Measurements from ENCODE around the gene METTL21A. TPM values are rescaled to one million over a fixed set of nuclear protein-coding genes. Genes with fewer than 3 reads are reported as not detected.

METTL21A gene
- total RNA-seq, 1 donor from 2014 or later: 1.5 TPM

DNA sequence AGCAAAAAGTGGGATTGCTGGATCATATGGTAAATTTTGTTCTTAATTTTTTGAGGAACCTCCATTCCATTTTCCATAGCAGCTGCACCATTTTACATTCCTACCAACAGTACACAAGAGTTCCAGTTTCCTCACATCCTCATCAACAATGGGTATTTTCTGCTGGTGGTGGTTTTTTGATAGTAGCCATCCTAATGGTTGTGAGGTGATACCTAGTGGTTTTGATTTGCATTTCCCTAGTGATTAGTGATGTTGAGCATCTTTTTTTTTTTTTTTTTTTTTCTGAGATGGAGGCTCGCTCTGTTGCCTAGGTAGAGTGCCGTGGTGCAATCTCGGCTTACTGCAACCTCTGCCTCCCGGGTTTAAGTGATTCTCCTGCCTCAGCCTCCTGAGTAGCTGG is 30.5 kb downstream of the METTL21A start:
- TF ChIP-seq, protein P1, sequence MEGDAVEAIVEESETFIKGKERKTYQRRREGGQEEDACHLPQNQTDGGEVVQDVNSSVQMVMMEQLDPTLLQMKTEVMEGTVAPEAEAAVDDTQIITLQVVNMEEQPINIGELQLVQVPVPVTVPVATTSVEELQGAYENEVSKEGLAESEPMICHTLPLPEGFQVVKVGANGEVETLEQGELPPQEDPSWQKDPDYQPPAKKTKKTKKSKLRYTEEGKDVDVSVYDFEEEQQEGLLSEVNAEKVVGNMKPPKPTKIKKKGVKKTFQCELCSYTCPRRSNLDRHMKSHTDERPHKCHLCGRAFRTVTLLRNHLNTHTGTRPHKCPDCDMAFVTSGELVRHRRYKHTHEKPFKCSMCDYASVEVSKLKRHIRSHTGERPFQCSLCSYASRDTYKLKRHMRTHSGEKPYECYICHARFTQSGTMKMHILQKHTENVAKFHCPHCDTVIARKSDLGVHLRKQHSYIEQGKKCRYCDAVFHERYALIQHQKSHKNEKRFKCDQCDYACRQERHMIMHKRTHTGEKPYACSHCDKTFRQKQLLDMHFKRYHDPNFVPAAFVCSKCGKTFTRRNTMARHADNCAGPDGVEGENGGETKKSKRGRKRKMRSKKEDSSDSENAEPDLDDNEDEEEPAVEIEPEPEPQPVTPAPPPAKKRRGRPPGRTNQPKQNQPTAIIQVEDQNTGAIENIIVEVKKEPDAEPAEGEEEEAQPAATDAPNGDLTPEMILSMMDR (IDR thresholded peaks at IDR 0.05): no peak
- DNase-seq (ENCODE audit: low spot score in 2 of 2): no peak
- intact Hi-C loops (cut with DNase I): no loop called here

GRCh38 chr2:207594264-207594663 is 30.9 kb downstream of the METTL21A start:
- Histone ChIP-seq H3K4me3 (no peak overlapping the region), H3K9me3 (peaks cover 0 to 12% of the 10 kb centered on the region in 2 donors), H3K4me1 (no peaks in the 10 kb centered on the region), H3K27ac (no peak overlapping the region), H3K27me3 (no peaks in the 10 kb centered on the region), H3K36me3 (peaks cover 21 to 39% of the 10 kb centered on the region in 2 donors)
- intact Hi-C loops (cut with DNase I): no loop called here
- TF ChIP-seq, protein P1 (IDR thresholded peaks at IDR 0.05): no peak
- DNase-seq (ENCODE audit: low spot score in 2 of 2): no peak

More for the DNA sequence above, 30.5 kb downstream of the METTL21A start:
- H3K9me3 ChIP-seq: peaks cover 0 to 12% of the 10 kb centered on the region in 2 donors
- no peak overlapping the region for H3K4me3 ChIP-seq
- H3K27me3 ChIP-seq: no peaks in the 10 kb centered on the region
- H3K36me3 ChIP-seq: peaks cover 21 to 38% of the 10 kb centered on the region in 2 donors
- H3K4me1 ChIP-seq: no peaks in the 10 kb centered on the region
- H3K27ac ChIP-seq: no peak overlapping the region

- no peak for DNase-seq (ENCODE audit: low spot score in 2 of 2)
- Histone ChIP-seq H3K4me1 (no peaks in the 10 kb centered on the region), H3K4me3 (no peak overlapping the region), H3K27ac (no peak overlapping the region), H3K27me3 (no peaks in the 10 kb centered on the region), H3K9me3 (peaks cover 0 to 12% of the 10 kb centered on the region in 2 donors), H3K36me3 (peaks cover 21 to 44% of the 10 kb centered on the region in 2 donors)
- TF ChIP-seq, protein P1 (IDR thresholded peaks at IDR 0.05): no peak
- intact Hi-C loops (cut with DNase I): no loop called here
Observed at GRCh38 chr2:207593277-207593676, 31.9 kb downstream of the METTL21A start.

DNA sequence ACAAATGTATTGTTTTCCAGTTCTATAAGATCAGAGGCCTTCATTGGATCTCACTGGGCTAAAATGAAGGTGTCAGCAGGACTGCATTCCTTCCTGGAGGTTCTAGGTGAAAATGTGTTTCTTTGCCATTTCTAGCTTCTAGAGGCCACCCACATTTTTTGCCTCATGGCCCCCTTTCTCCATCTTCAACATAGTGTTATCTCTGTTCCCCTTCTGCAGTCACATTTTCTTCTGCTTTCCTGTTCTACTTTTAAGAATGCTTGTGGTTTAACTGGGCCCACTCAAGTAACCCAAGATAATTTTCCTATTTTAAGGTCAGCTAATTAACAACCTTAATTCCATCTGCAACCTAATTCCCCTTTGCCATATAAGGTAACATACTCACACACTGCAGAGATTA is 36.1 kb downstream of the METTL21A start:
- DNase-seq (ENCODE audit: low spot score in 2 of 2): no peak
- intact Hi-C loops (cut with DNase I): no loop called here
- no peaks in the 10 kb centered on the region for H3K4me1 ChIP-seq
- H3K36me3 ChIP-seq: peaks cover 23 to 51% of the 10 kb centered on the region in 2 donors
- TF ChIP-seq, protein P1 (IDR thresholded peaks at IDR 0.05): no peak
- H3K27ac ChIP-seq: no peak overlapping the region
- H3K9me3 ChIP-seq: peaks cover 0 to 12% of the 10 kb centered on the region in 2 donors
- no peak overlapping the region for H3K4me3 ChIP-seq
- no peaks in the 10 kb centered on the region for H3K27me3 ChIP-seq

GRCh38 chr2:207587305-207587704 is 37.9 kb downstream of the METTL21A start:
- no peaks in the 10 kb centered on the region for H3K4me1 ChIP-seq
- peaks cover 0 to 8% of the 10 kb centered on the region in 2 donors for H3K9me3 ChIP-seq
- no peak overlapping the region for H3K4me3 ChIP-seq
- no peak for DNase-seq (ENCODE audit: low spot score in 2 of 2)
- H3K27ac ChIP-seq: no peak overlapping the region
- TF ChIP-seq, protein P1 (IDR thresholded peaks at IDR 0.05): no peak
- intact Hi-C loops (cut with DNase I): no loop called here
- peaks cover 13 to 53% of the 10 kb centered on the region in 2 donors for H3K36me3 ChIP-seq
- no peaks in the 10 kb centered on the region for H3K27me3 ChIP-seq

DNA sequence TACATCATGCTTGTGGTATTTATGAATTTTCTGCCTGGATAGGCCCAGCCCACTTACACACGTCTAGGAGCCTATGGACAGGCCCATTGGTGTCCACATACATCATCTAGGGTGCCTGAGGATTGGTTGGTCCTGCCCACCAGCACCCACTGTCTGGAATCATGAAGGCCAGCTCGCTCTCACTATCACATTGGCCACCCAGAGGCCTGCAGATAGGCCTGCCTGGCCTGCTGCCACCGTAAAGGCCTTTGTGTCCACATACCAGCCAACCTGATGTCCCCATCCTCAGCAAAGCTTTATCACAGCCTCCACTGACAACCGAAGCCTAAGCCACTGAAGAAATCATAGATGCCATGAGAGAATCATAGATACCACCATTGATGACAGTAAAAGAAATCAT is 40.2 kb downstream of the METTL21A start:
- H3K36me3 ChIP-seq: peaks cover 6 to 49% of the 10 kb centered on the region in 2 donors
- H3K4me3 ChIP-seq: no peak overlapping the region
- H3K27me3 ChIP-seq: no peaks in the 10 kb centered on the region
- intact Hi-C loops (cut with DNase I): no loop called here
- TF ChIP-seq, protein P1 (IDR thresholded peaks at IDR 0.05): no peak
- no peak for DNase-seq (ENCODE audit: low spot score in 2 of 2)
- no peak overlapping the region for H3K27ac ChIP-seq
- peaks cover 0 to 2% of the 10 kb centered on the region in 2 donors for H3K4me1 ChIP-seq
- H3K9me3 ChIP-seq: no peaks in the 10 kb centered on the region

Measured in ascending aorta (tissue), 2 donors.